ENCODE measurements around the gene PHLDB3.
"Not testable (repeated sequence)": the region's sequence is repeated elsewhere in the genome, so short reads cannot be mapped to it uniquely, and the experiment has no call there.

Gene PHLDB3

GRCh38 chr19:43446746-43447489 is 57.6 kb downstream of the PHLDB3 start:
- DNase-seq (ENCODE audit: low read depth in 1 of 2, low spot score in 1 of 2), result peak in 1 of 2 experiments; percentile 72
- Histone ChIP-seq H3K4me3 (replicated peaks; ENCODE audit: insufficient read depth, low read length) (no peak overlapping the region), H3K27me3 (ENCODE audit: insufficient read depth, poor library complexity, severe bottlenecking) (no peaks in the 10 kb centered on the region), H3K27ac (replicated peaks) (no peak overlapping the region)
- TF ChIP-seq POLR2AphosphoS5 (IDR thresholded peaks at IDR 0.05; ENCODE audit: low read depth) (no peak), GABPA (IDR thresholded peaks at IDR 0.05; ENCODE audit: low read depth) (no peak), CTCF (IDR thresholded peaks at IDR 0.05; ENCODE audit: insufficient read depth, low read length) (peak; percentile 85), SPI1 (IDR thresholded peaks at IDR 0.05; ENCODE audit: borderline replicate concordance, low read depth) (no peak), REST (IDR thresholded peaks at IDR 0.05; ENCODE audit: insufficient replicate concordance, low read depth) (no peak)

GRCh38 chr19:43445426-43445825 is 59.1 kb downstream of the PHLDB3 start:
- no peak for DNase-seq (ENCODE audit: low read depth in 1 of 2, low spot score in 1 of 2)
- no peak overlapping the region for H3K27ac ChIP-seq (replicated peaks)
- TF ChIP-seq CTCF (IDR thresholded peaks at IDR 0.05; ENCODE audit: insufficient read depth, low read length), result no peak
- TF ChIP-seq GABPA (IDR thresholded peaks at IDR 0.05; ENCODE audit: low read depth), result no peak
- TF ChIP-seq SPI1 (IDR thresholded peaks at IDR 0.05; ENCODE audit: borderline replicate concordance, low read depth), result no peak
- no peak overlapping the region for H3K4me3 ChIP-seq (replicated peaks; ENCODE audit: insufficient read depth, low read length)
- no peaks in the 10 kb centered on the region for H3K27me3 ChIP-seq (ENCODE audit: insufficient read depth, poor library complexity, severe bottlenecking)

GRCh38 chr19:43444531-43445287 is 59.8 kb downstream of the PHLDB3 start:
- no peak overlapping the region for H3K4me3 ChIP-seq (replicated peaks; ENCODE audit: insufficient read depth, low read length)
- TF ChIP-seq CTCF (IDR thresholded peaks at IDR 0.05; ENCODE audit: insufficient read depth, low read length) (no peak), POLR2AphosphoS5 (IDR thresholded peaks at IDR 0.05; ENCODE audit: low read depth) (peak; percentile 73; the same call in 1 of the 2 replicates), GABPA (IDR thresholded peaks at IDR 0.05; ENCODE audit: low read depth) (no peak), SPI1 (IDR thresholded peaks at IDR 0.05; ENCODE audit: borderline replicate concordance, low read depth) (peak; percentile 65; the same call in 1 of the 2 replicates), REST (IDR thresholded peaks at IDR 0.05; ENCODE audit: insufficient replicate concordance, low read depth) (no peak)
- peak; percentile 50 to 72 for DNase-seq (ENCODE audit: low read depth in 1 of 2, low spot score in 1 of 2)
- H3K27me3 ChIP-seq (ENCODE audit: insufficient read depth, poor library complexity, severe bottlenecking), result no peaks in the 10 kb centered on the region
- H3K27ac ChIP-seq (replicated peaks), result no peak overlapping the region

- not testable (repeated sequence) for DNase-seq (ENCODE audit: low read depth in 1 of 2, low spot score in 1 of 2); H3K27me3 ChIP-seq (ENCODE audit: insufficient read depth, poor library complexity, severe bottlenecking); H3K4me3 ChIP-seq (replicated peaks; ENCODE audit: insufficient read depth, low read length); H3K27ac ChIP-seq (replicated peaks)
Measured at GRCh38 chr19:43444091-43444490, 60.5 kb downstream of the PHLDB3 start.

Measured in HL-60 (cell line).